Kidney (tissue), 14 donors: ENCODE results near the gene CEMP1. TPM values are rescaled to one million over a fixed set of nuclear protein-coding genes. Genes with fewer than 3 reads are reported as not detected.

Experiments
- DNase-seq, 5 donors: peaks; one replicate each; pipeline ENCODE4 v3.0.0-alpha.2; 2013 to 2020
- FAIRE-seq: peaks from 2 replicates; lab custom pipeline; 2012; peaks lifted over from hg19 to GRCh38; lab: Jason Lieb, UNC
- H3K27ac ChIP-seq, 2 donors: one replicate each; pipeline ENCODE4 v1.7.0; 2013; ENCODE audit warnings: low read depth in 2 of 2, low read length in 2 of 2, inconsistent platforms in 1 of 2
- H3K27me3 ChIP-seq: one replicate; pipeline ENCODE4 v1.7.1; 2013; ENCODE audit warnings: low read length, inconsistent platforms; ENCODE audit not compliant: control insufficient read depth, insufficient read depth
- H3K36me3 ChIP-seq, 3 donors: one replicate each; pipeline versions ENCODE4 v1.7.0 to v1.7.1; 2013; ENCODE audit warnings: low read length in 3 of 3, control low read depth in 1 of 3, inconsistent platforms in 1 of 3; ENCODE audit not compliant: insufficient read depth in 3 of 3, control insufficient read depth in 2 of 3
- H3K4me1 ChIP-seq, 3 donors: one replicate each; pipeline versions ENCODE4 v1.7.0 to v1.7.1; 2013; ENCODE audit warnings: low read length in 3 of 3, inconsistent platforms in 1 of 3, low read depth in 1 of 3; ENCODE audit not compliant: control insufficient read depth in 2 of 3, insufficient read depth in 2 of 3
- H3K4me3 ChIP-seq, 3 donors: one replicate each; pipeline versions ENCODE4 v1.7.0 to v1.8.1; 2013; ENCODE audit warnings: low read length in 3 of 3, control low read depth in 1 of 3, inconsistent platforms in 1 of 3
- H3K9ac ChIP-seq, 3 donors: one replicate each; pipeline versions ENCODE4 v1.7.0 to v1.7.1; 2013; ENCODE audit warnings: low read length in 3 of 3, control low read depth in 1 of 3, inconsistent platforms in 1 of 3
- H3K9me3 ChIP-seq, 3 donors: one replicate each; pipeline versions ENCODE4 v1.7.0 to v1.7.1; 2013; ENCODE audit warnings: low read length in 3 of 3, control low read depth in 1 of 3, inconsistent platforms in 1 of 3; ENCODE audit not compliant: control insufficient read depth in 2 of 3, insufficient read depth in 1 of 3
- CTCF ChIP-seq: IDR thresholded peaks from 3 replicates; pipeline ENCODE4 v1.5.1; 2012; ENCODE audit warnings: mild to moderate bottlenecking, moderate library complexity, borderline replicate concordance; ENCODE audit not compliant: insufficient read depth; ENCODE audit errors: extremely low read depth
- intact Hi-C: fragments of 100-400 bp; cut with DNase I; formaldehyde crosslinking; loops from one replicate; pipeline ENCODE4 v1.11.1; 2022
- polyA plus RNA-seq: library from polyadenylated mRNA; stranded (reverse); fragments of 350-450 nt; fragmentation: Illumina TruSeq; extraction: RNeasy Lipid Tissue Mini Kit (QIAGEN cat#74804); gene quantifications from one replicate; pipeline ENCODE4 v1.2.3, GENCODE V29; 2014; ENCODE audit warnings: low read depth, low replicate concordance; ENCODE audit not compliant: insufficient read depth
- total RNA-seq: library from RNA; stranded (reverse); fragmentation: NEBNext Ultra II Directional; extraction: Animal tissue kit (Norgen Biotek cat#: 25700); gene quantifications from one replicate; pipeline ENCODE4 v1.2.1, GENCODE V29; 2021
- donor health status: control.
- donor health status: control.
- donor health status: control.
- donor health status: control.
- donor health status: control.
- donor health status: DM: yes; HTN: yes; CAD: no.
- donor health status: Normal renal cell carcinoma (clear cell type).

The CEMP1 gene
- total and polyA plus RNA-seq, 2 donors from 2014 or later: 0.54 TPM; not detected in 1

- DNase-seq (peak; percentile 90 to 97 (median 93)), FAIRE-seq (no peak)
- Histone ChIP-seq H3K4me3 (peak within 1 kb of the TSS; percentile 12 to 61 (median 31)), H3K9me3 (no peaks in the 10 kb centered on the region), H3K4me1 (peaks cover 0 to 54% (median 23%) of the 10 kb centered on the region in 3 donors), H3K36me3 (peaks cover 0 to 23% (median 0%) of the 10 kb centered on the region in 3 donors), H3K27ac (peak within 1 kb of the TSS; percentile 66 to 72), H3K27me3 (no peaks in the 10 kb centered on the region), H3K9ac (peak within 1 kb of the TSS in 1 of 3 donors; percentile 4)
- TF ChIP-seq CTCF: no peak
- intact Hi-C loops: no loop called here
Measured at GRCh38 chr16:2520097-2520783, 11.0 kb downstream of the CEMP1 start, which contains the start of gene AMDHD2. Gene AMDHD2, plus strand, starts transcription at chr16:2520371. Its CDS starts 88 bp downstream, at chr16:2520459.

GRCh38 chr16:2519711-2520080, 11.5 kb downstream of the CEMP1 start:
- FAIRE-seq (no peak), DNase-seq (no peak)
- TF ChIP-seq CTCF: no peak
- Histone ChIP-seq H3K4me3 (no peak overlapping the region), H3K36me3 (peaks cover 0 to 23% (median 0%) of the 10 kb centered on the region in 3 donors), H3K9ac (no peak overlapping the region), H3K9me3 (no peaks in the 10 kb centered on the region), H3K27me3 (no peaks in the 10 kb centered on the region), H3K27ac (peak overlapping the region; percentile 59 to 72), H3K4me1 (peaks cover 0 to 57% (median 21%) of the 10 kb centered on the region in 3 donors)
- intact Hi-C loops: no loop called here

- Histone ChIP-seq H3K9ac (peak overlapping the region in 1 of 3 donors; percentile 34), H3K27ac (peak overlapping the region in 1 of 2 donors; percentile 72), H3K27me3 (no peaks in the 10 kb centered on the region), H3K4me3 (no peak overlapping the region), H3K9me3 (no peaks in the 10 kb centered on the region), H3K4me1 (peaks cover 0 to 57% (median 15%) of the 10 kb centered on the region in 3 donors), H3K36me3 (peaks cover 0 to 18% (median 0%) of the 10 kb centered on the region in 3 donors)
- DNase-seq (peak in 2 of 5 donors; percentile 67 to 88), FAIRE-seq (no peak)
- intact Hi-C loops: no loop called here
- no peak for TF ChIP-seq CTCF
Measured at GRCh38 chr16:2518823-2519710, 12.1 kb downstream of the CEMP1 start.
